Measurements from ENCODE around the gene SERPINB4. TPM values are rescaled to one million over a fixed set of nuclear protein-coding genes. Genes with fewer than 3 reads are reported as not detected.
"Not testable (repeated sequence)": the region's sequence is repeated elsewhere in the genome, so short reads cannot be mapped to it uniquely, and the experiment has no call there.

Gene SERPINB4
- total RNA-seq (2014; rRNA removed; shearing (Covaris generic)) (not detected in 2 replicates), total RNA-seq (2022) (not detected in 2 replicates), Bru-seq, nascent RNA (not detected), BruChase-seq, experiment 1, labeled RNA remaining after a 6-hour chase (not detected), BruChase-seq, experiment 2, labeled RNA remaining after a 2-hour chase (not detected)
- long read RNA-seq = 0 reads

- DNase-seq (ENCODE audit: low spot score); H4K20me1 ChIP-seq (ENCODE audit: insufficient read depth, low read length); BruUV-seq (replicated peaks); H3K4me3 ChIP-seq (ENCODE audit: low read depth, low read length, poor library complexity, severe bottlenecking); H2AFZ ChIP-seq (ENCODE audit: low read length); POLR2A ChIA-PET; CTCF ChIA-PET (ENCODE audit: unreplicated experiment); H3K79me2 ChIP-seq (ENCODE audit: insufficient read depth, low read depth, low read length); intact Hi-C loops (cut with micrococcal nuclease; ENCODE audit: unreplicated experiment); H3K4me2 ChIP-seq (ENCODE audit: low read length); H3K36me3 ChIP-seq (ENCODE audit: insufficient read depth, low read length); H3K9me2 ChIP-seq (ENCODE audit: insufficient read depth, low read length); H3K27ac ChIP-seq (ENCODE audit: low read depth, low read length, poor library complexity, severe bottlenecking); H3K4me1 ChIP-seq (ENCODE audit: insufficient read depth, low read length, poor library complexity, severe bottlenecking); H3K9me3 ChIP-seq (ENCODE audit: low read length): not testable (repeated sequence)
Observed at GRCh38 chr18:63644142-63644541, at the start of gene SERPINB4. TSS of gene SERPINB4 (minus strand) at chr18:63644256. CDS start at chr18:63643577, 679 bp downstream.

GRCh38 chr18:63689064-63689463 is 45.0 kb upstream of the SERPINB4 start:
- POLR2A ChIA-PET = no interaction called here
- Histone ChIP-seq H3K9me2 (ENCODE audit: insufficient read depth, low read length) (no peaks in the 10 kb centered on the region), H3K4me1 (ENCODE audit: insufficient read depth, low read length, poor library complexity, severe bottlenecking) (no peaks in the 10 kb centered on the region), H4K20me1 (ENCODE audit: insufficient read depth, low read length) (no peaks in the 10 kb centered on the region), H2AFZ (ENCODE audit: low read length) (no peak overlapping the region), H3K4me2 (ENCODE audit: low read length) (no peak overlapping the region), H3K27ac (ENCODE audit: low read depth, low read length, poor library complexity, severe bottlenecking) (no peak overlapping the region), H3K9me3 (ENCODE audit: low read length) (no peaks in the 10 kb centered on the region), H3K36me3 (ENCODE audit: insufficient read depth, low read length) (no peaks in the 10 kb centered on the region), H3K4me3 (ENCODE audit: low read depth, low read length, poor library complexity, severe bottlenecking) (no peak overlapping the region), H3K79me2 (ENCODE audit: insufficient read depth, low read depth, low read length) (no peaks in the 10 kb centered on the region)
- TF ChIP-seq CTCF (conservative IDR thresholded peaks at IDR 0.05; ENCODE audit: low read length) = no peak
- intact Hi-C loops (cut with micrococcal nuclease; ENCODE audit: unreplicated experiment) = no loop called here
- DNase-seq (ENCODE audit: low spot score) = no peak
- BruUV-seq (replicated peaks) = no TSS peak
- CTCF ChIA-PET (ENCODE audit: unreplicated experiment) = no interaction called here

- no peak for TF ChIP-seq CTCF (conservative IDR thresholded peaks at IDR 0.05; ENCODE audit: low read length)
- TF ChIP-seq EZH2phosphoT487 (IDR thresholded peaks at IDR 0.05; ENCODE audit: borderline replicate concordance, low read depth, low read length) = no peak
- CTCF ChIA-PET (ENCODE audit: unreplicated experiment) = no interaction called here
- Histone ChIP-seq H3K27ac (ENCODE audit: low read depth, low read length, poor library complexity, severe bottlenecking) (no peak overlapping the region), H3K4me2 (ENCODE audit: low read length) (no peak overlapping the region), H3K36me3 (ENCODE audit: insufficient read depth, low read length) (no peaks in the 10 kb centered on the region), H3K9me2 (ENCODE audit: insufficient read depth, low read length) (no peaks in the 10 kb centered on the region), H3K4me3 (ENCODE audit: low read depth, low read length, poor library complexity, severe bottlenecking) (no peak overlapping the region), H3K79me2 (ENCODE audit: insufficient read depth, low read depth, low read length) (no peaks in the 10 kb centered on the region), H2AFZ (ENCODE audit: low read length) (no peak overlapping the region), H3K4me1 (ENCODE audit: insufficient read depth, low read length, poor library complexity, severe bottlenecking) (no peaks in the 10 kb centered on the region), H3K9me3 (ENCODE audit: low read length) (no peaks in the 10 kb centered on the region), H4K20me1 (ENCODE audit: insufficient read depth, low read length) (no peaks in the 10 kb centered on the region)
- no TSS peak for BruUV-seq (replicated peaks)
- intact Hi-C loops (cut with micrococcal nuclease; ENCODE audit: unreplicated experiment) = no loop called here
- POLR2A ChIA-PET = no interaction called here
- no peak for DNase-seq (ENCODE audit: low spot score)
Observed at GRCh38 chr18:63686871-63687270, 42.8 kb upstream of the SERPINB4 start.
